Mesenchymal stem cell (in vitro differentiated cells and primary cell): Measurements from ENCODE around the gene ANKS4B. TPM values are rescaled to one million over a fixed set of nuclear protein-coding genes. Genes with fewer than 3 reads are reported as not detected.
A peak's percentile ranks its signal among the peaks of the same experiment; 100 is the strongest.

Experiments
- DNase-seq: peaks from one replicate; pipeline ENCODE4 v3.0.0-alpha.2; 2013
- H2AFZ ChIP-seq: one replicate; pipeline ENCODE4 v1.6.1; 2013; ENCODE audit warnings: low read depth, mild to moderate bottlenecking, control low read depth, inconsistent platforms, low read length, moderate library complexity
- H2AK5ac ChIP-seq: 2 replicates; pipeline ENCODE4 v1.6.1; 2013; ENCODE audit warnings: low read length, moderate library complexity, mild to moderate bottlenecking, inconsistent platforms; ENCODE audit not compliant: severe bottlenecking
- H2BK120ac ChIP-seq: one replicate; pipeline ENCODE4 v1.6.1; 2013; ENCODE audit warnings: low read depth, mild to moderate bottlenecking, inconsistent platforms, low read length, moderate library complexity
- H2BK12ac ChIP-seq, 2 experiments: one replicate each; pipeline ENCODE4 v1.6.1; 2013; ENCODE audit warnings: inconsistent platforms in 2 of 2, low read length in 2 of 2, mild to moderate bottlenecking in 2 of 2, moderate library complexity in 2 of 2, control low read depth in 1 of 2
- H2BK15ac ChIP-seq: one replicate; pipeline ENCODE4 v1.6.1; 2013; ENCODE audit warnings: mild to moderate bottlenecking, low read depth, inconsistent platforms; ENCODE audit not compliant: poor library complexity, severe bottlenecking
- H2BK5ac ChIP-seq: 2 replicates; pipeline ENCODE4 v1.6.1; 2013; ENCODE audit warnings: low read depth, mild to moderate bottlenecking, low read length, control low read depth, inconsistent platforms; ENCODE audit not compliant: poor library complexity, severe bottlenecking
- H3K14ac ChIP-seq, 2 experiments: one replicate each; pipeline ENCODE4 v1.6.1; 2013; ENCODE audit warnings: inconsistent platforms in 2 of 2, low read length in 2 of 2, control low read depth in 1 of 2, mild to moderate bottlenecking in 1 of 2, moderate library complexity in 1 of 2
- H3K18ac ChIP-seq, 2 experiments: one replicate each; pipeline ENCODE4 v1.6.1; 2013; ENCODE audit warnings: inconsistent platforms in 2 of 2, low read length in 2 of 2, control low read depth in 1 of 2, low read depth in 1 of 2, mild to moderate bottlenecking in 1 of 2
- H3K23ac ChIP-seq, 2 experiments: one replicate each; pipeline ENCODE4 v1.6.1; 2013; ENCODE audit warnings: inconsistent platforms in 2 of 2, low read length in 2 of 2, mild to moderate bottlenecking in 2 of 2, moderate library complexity in 2 of 2, control low read depth in 1 of 2
- H3K27ac ChIP-seq: 2 replicates; pipeline ENCODE4 v1.5.1; 2013; ENCODE audit warnings: mild to moderate bottlenecking, moderate library complexity, low read length, control low read depth, inconsistent platforms; ENCODE audit not compliant: poor library complexity, severe bottlenecking
- H3K27me3 ChIP-seq, 2 experiments: 2 replicates each; pipeline versions ENCODE4 v1.6.1 to v1.7.0; 2013; ENCODE audit warnings: low read length in 2 of 2, mild to moderate bottlenecking in 2 of 2, moderate library complexity in 2 of 2, control low read depth in 1 of 2, inconsistent platforms in 1 of 2; ENCODE audit not compliant: control insufficient read depth in 1 of 2, insufficient read depth in 1 of 2
- H3K36me3 ChIP-seq, 2 experiments: 2 replicates each; pipeline versions ENCODE4 v1.6.1 to v1.7.0; 2013; ENCODE audit warnings: low read length in 2 of 2, control low read depth in 1 of 2, inconsistent platforms in 1 of 2, low read depth in 1 of 2, mild to moderate bottlenecking in 1 of 2; ENCODE audit not compliant: insufficient read depth in 2 of 2, control insufficient read depth in 1 of 2
- H3K4ac ChIP-seq, 2 experiments: one replicate each; pipeline ENCODE4 v1.6.1; 2013; ENCODE audit warnings: inconsistent platforms in 2 of 2, low read length in 2 of 2, mild to moderate bottlenecking in 2 of 2, moderate library complexity in 2 of 2, control low read depth in 1 of 2, low read depth in 1 of 2
- H3K4me1 ChIP-seq: 2 replicates; pipeline ENCODE4 v1.6.1; 2013; ENCODE audit warnings: low read depth, low read length, control low read depth; ENCODE audit not compliant: control insufficient read depth, insufficient read depth
- H3K4me2 ChIP-seq: 2 replicates; pipeline ENCODE4 v1.6.1; 2013; ENCODE audit warnings: low read length, mild to moderate bottlenecking, inconsistent platforms; ENCODE audit not compliant: poor library complexity, severe bottlenecking
- H3K4me3 ChIP-seq, 2 experiments: 2 replicates each; pipeline versions ENCODE4 v1.5.1 to v1.7.0; 2013; ENCODE audit warnings: low read length in 2 of 2, mild to moderate bottlenecking in 2 of 2, control low read depth in 1 of 2, low read depth in 1 of 2; ENCODE audit not compliant: insufficient read depth in 1 of 2
- H3K79me1 ChIP-seq: replicated peaks from 2 replicates; pipeline ENCODE4 v1.6.1; 2013; ENCODE audit warnings: mild to moderate bottlenecking, control low read depth, low read length, inconsistent platforms; ENCODE audit not compliant: poor library complexity, severe bottlenecking
- H3K9ac ChIP-seq: 2 replicates; pipeline ENCODE4 v1.7.0; 2013; ENCODE audit warnings: mild to moderate bottlenecking, low read length, moderate library complexity
- H3K9me3 ChIP-seq: 2 replicates; pipeline ENCODE4 v1.7.0; 2013; ENCODE audit warnings: mild to moderate bottlenecking, low read length; ENCODE audit not compliant: control insufficient read depth
- H4K8ac ChIP-seq: one replicate; pipeline ENCODE4 v1.6.1; 2013; ENCODE audit warnings: inconsistent platforms, mild to moderate bottlenecking, low read length, moderate library complexity
- H4K91ac ChIP-seq: one replicate; pipeline ENCODE4 v1.6.1; 2013; ENCODE audit warnings: mild to moderate bottlenecking, low read length, inconsistent platforms
- WGBS: methylation state at CpG from one replicate; pipeline ENCODE4 v1.1.7; 2013; ENCODE audit warnings: mixed read lengths; 5-methylcytosine and 5-hydroxymethylcytosine counted together
- polyA plus RNA-seq, 2 experiments: library from polyadenylated mRNA; stranded (reverse); fragments of 200-250 nt; gene quantifications; one replicate each; pipeline ENCODE4 v1.2.3, GENCODE V29; 2013

The ANKS4B gene
- polyA plus RNA-seq (2013, experiment 1 of 2), result not detected
- not detected for polyA plus RNA-seq (2013, experiment 2 of 2)

- no peak within 1 kb of the TSS for H4K91ac ChIP-seq
- H4K8ac ChIP-seq, result no peak within 1 kb of the TSS
- H2BK12ac ChIP-seq, result no peak within 1 kb of the TSS
- H3K9me3 ChIP-seq, result no peaks in the 10 kb centered on the region
- no peak within 1 kb of the TSS for H3K4me3 ChIP-seq
- H3K9ac ChIP-seq, result no peak within 1 kb of the TSS
- no peak within 1 kb of the TSS for H3K14ac ChIP-seq
- no peak within 1 kb of the TSS for H2BK15ac ChIP-seq
- H3K27ac ChIP-seq, result no peak within 1 kb of the TSS
- no peak within 1 kb of the TSS for H3K23ac ChIP-seq
- no peak within 1 kb of the TSS for H3K18ac ChIP-seq
- H2BK5ac ChIP-seq, result no peak within 1 kb of the TSS
- peak within 1 kb of the TSS; percentile 27 for H2AFZ ChIP-seq
- H3K4me1 ChIP-seq, result no peaks in the 10 kb centered on the region
- no peak within 1 kb of the TSS for H2AK5ac ChIP-seq
- H3K36me3 ChIP-seq, result no peaks in the 10 kb centered on the region
- no peak within 1 kb of the TSS for H3K4ac ChIP-seq
- no peaks in the 10 kb centered on the region for H3K79me1 ChIP-seq
- no peak within 1 kb of the TSS for H3K4me2 ChIP-seq
- H2BK120ac ChIP-seq, result no peak within 1 kb of the TSS
- no peak for DNase-seq
- H3K27me3 ChIP-seq, result peaks cover 8 to 22% of the 10 kb centered on the region in 2 experiments
- WGBS, result 88% methylated on average over 8 of the region's 11 CpGs
Observed at GRCh38 chr16:21233521-21234150, at the start of gene ANKS4B. Gene ANKS4B, plus strand, starts transcription at chr16:21233699. Its CDS starts 39 bp downstream, at chr16:21233738.

GRCh38 chr16:21183995-21184394 is 49.5 kb upstream of the ANKS4B start:
- H2BK120ac ChIP-seq, result no peak overlapping the region
- no peaks in the 10 kb centered on the region for H3K79me1 ChIP-seq
- no peak overlapping the region for H3K4me3 ChIP-seq
- WGBS, result 100% methylated on average over 2 of the region's 3 CpGs
- no peak overlapping the region for H3K27ac ChIP-seq
- H3K4me1 ChIP-seq, result peaks cover 8% of the 10 kb centered on the region
- H3K4me2 ChIP-seq, result no peak overlapping the region
- no peak overlapping the region for H3K4ac ChIP-seq
- H2AK5ac ChIP-seq, result no peak overlapping the region
- no peak for DNase-seq
- H2BK5ac ChIP-seq, result no peak overlapping the region
- H3K9ac ChIP-seq, result no peak overlapping the region
- no peak overlapping the region for H2AFZ ChIP-seq
- no peak overlapping the region for H3K18ac ChIP-seq
- H3K14ac ChIP-seq, result no peak overlapping the region
- peaks cover 13% of the 10 kb centered on the region for H3K9me3 ChIP-seq
- no peak overlapping the region for H2BK12ac ChIP-seq
- no peak overlapping the region for H4K8ac ChIP-seq
- H3K23ac ChIP-seq, result no peak overlapping the region
- peaks cover 20 to 43% of the 10 kb centered on the region in 2 experiments for H3K36me3 ChIP-seq
- H3K27me3 ChIP-seq, result no peaks in the 10 kb centered on the region
- H4K91ac ChIP-seq, result no peak overlapping the region
- H2BK15ac ChIP-seq, result no peak overlapping the region

GRCh38 chr16:21184834-21185233 is 48.7 kb upstream of the ANKS4B start:
- Histone ChIP-seq H3K36me3 (peaks cover 15 to 34% of the 10 kb centered on the region in 2 experiments), H3K14ac (no peak overlapping the region), H2AFZ (no peak overlapping the region), H3K18ac (no peak overlapping the region), H3K9me3 (peaks cover 13% of the 10 kb centered on the region), H2BK5ac (no peak overlapping the region), H2BK120ac (no peak overlapping the region), H3K9ac (no peak overlapping the region), H2AK5ac (no peak overlapping the region), H3K4me1 (peaks cover 8% of the 10 kb centered on the region), H4K91ac (no peak overlapping the region), H4K8ac (no peak overlapping the region), H2BK15ac (no peak overlapping the region), H2BK12ac (no peak overlapping the region), H3K79me1 (no peaks in the 10 kb centered on the region), H3K4me2 (no peak overlapping the region), H3K4ac (no peak overlapping the region), H3K23ac (no peak overlapping the region), H3K27me3 (no peaks in the 10 kb centered on the region), H3K27ac (no peak overlapping the region), H3K4me3 (no peak overlapping the region)
- WGBS, result 89% methylated on average over 3 of the region's 3 CpGs
- peak; percentile 6 for DNase-seq

GRCh38 chr16:21185659-21186325 is 47.7 kb upstream of the ANKS4B start:
- no peak overlapping the region for H3K18ac ChIP-seq

More at GRCh38 chr16:21185659-21186325, 47.7 kb upstream of the ANKS4B start:
- H3K4me1 ChIP-seq, result peaks cover 8% of the 10 kb centered on the region
- H3K4me3 ChIP-seq, result no peak overlapping the region
- no peak for DNase-seq
- H3K9ac ChIP-seq, result no peak overlapping the region
- peaks cover 12 to 27% of the 10 kb centered on the region in 2 experiments for H3K36me3 ChIP-seq
- peaks cover 13% of the 10 kb centered on the region for H3K9me3 ChIP-seq
- no peaks in the 10 kb centered on the region for H3K27me3 ChIP-seq
- no peak overlapping the region for H2BK5ac ChIP-seq
- H3K4ac ChIP-seq, result no peak overlapping the region
- H2BK12ac ChIP-seq, result no peak overlapping the region
- H4K91ac ChIP-seq, result no peak overlapping the region
- H2AFZ ChIP-seq, result no peak overlapping the region
- no peak overlapping the region for H2BK120ac ChIP-seq
- no peak overlapping the region for H2BK15ac ChIP-seq
- 94% methylated on average over 10 of the region's 12 CpGs for WGBS
- no peak overlapping the region for H3K14ac ChIP-seq
- no peak overlapping the region for H3K23ac ChIP-seq
- no peak overlapping the region for H3K27ac ChIP-seq
- no peak overlapping the region for H4K8ac ChIP-seq
- no peaks in the 10 kb centered on the region for H3K79me1 ChIP-seq
- H2AK5ac ChIP-seq, result no peak overlapping the region
- H3K4me2 ChIP-seq, result no peak overlapping the region
